Choroid plexus epithelial cell (primary cell): Measurements from ENCODE around the gene ZC4H2.
"Not testable (repeated sequence)": the region's sequence is repeated elsewhere in the genome, so short reads cannot be mapped to it uniquely, and the experiment has no call there.

Source experiments
- DNase-seq: peaks from one replicate; pipeline ENCODE4 v3.0.0-alpha.2; 2010; ENCODE audit warnings: low read depth
- H3K4me3 ChIP-seq: 2 replicates; pipeline ENCODE4 v1.5.1; 2011; ENCODE audit warnings: low read depth, mild to moderate bottlenecking, control low read depth, low read length, moderate library complexity
- CTCF ChIP-seq: conservative IDR thresholded peaks from 2 replicates; pipeline ENCODE4 v1.5.1; 2011; ENCODE audit warnings: low read depth, mild to moderate bottlenecking, control low read depth, inconsistent platforms, low read length, moderate library complexity

ZC4H2 gene

GRCh38 chrX:64885850-64886249 lies 90.4 kb downstream of the ZC4H2 start:
- no peak overlapping the region for H3K4me3 ChIP-seq
- TF ChIP-seq CTCF = peak; percentile 10
- no peak for DNase-seq

- not testable (repeated sequence) for DNase-seq, H3K4me3 ChIP-seq
Measured at GRCh38 chrX:64878709-64879108, 97.5 kb downstream of the ZC4H2 start.

- DNase-seq = no peak
- no peak overlapping the region for H3K4me3 ChIP-seq
- TF ChIP-seq CTCF = no peak
Measured at GRCh38 chrX:64867217-64867616, 109.0 kb downstream of the ZC4H2 start.
